Calu3 (cell line): ENCODE results near the gene LYSMD3. TPM values are rescaled to one million over a fixed set of nuclear protein-coding genes. Genes with fewer than 3 reads are reported as not detected.

Experiments used
- BruUV-seq: library from RNA; stranded (reverse); fragments of 400-500 nt; replicated peaks from 2 replicates; lab custom pipeline; 2021; lab: Mats Ljungman, UMichigan
- CTCF ChIA-PET: fragments of 300-600 bp; sonication (Branson Sonifier 250); formaldehyde crosslinking; loops from one replicate; lab custom pipeline; 2022; ENCODE audit warnings: antibody characterized with exemption; lab: Charles Lee
- DNase-seq: peaks from one replicate; pipeline ENCODE4 v3.0.0; 2022
- H3K27ac Mint-ChIP-seq: one replicate; pipeline ENCODE4 v1.8.0; 2022; ENCODE audit warnings: mixed read lengths; ENCODE audit not compliant: unreplicated experiment
- H3K27me3 Mint-ChIP-seq: one replicate; pipeline ENCODE4 v1.8.0; 2022; ENCODE audit warnings: mixed read lengths; ENCODE audit not compliant: unreplicated experiment
- H3K36me3 Mint-ChIP-seq: one replicate; pipeline ENCODE4 v1.8.0; 2022; ENCODE audit warnings: mild to moderate bottlenecking, moderate library complexity, mixed read lengths; ENCODE audit not compliant: insufficient read depth, unreplicated experiment
- H3K4me1 Mint-ChIP-seq: one replicate; pipeline ENCODE4 v1.8.0; 2022; ENCODE audit warnings: mild to moderate bottlenecking, low read depth, mixed read lengths; ENCODE audit not compliant: unreplicated experiment
- H3K4me3 Mint-ChIP-seq: one replicate; pipeline ENCODE4 v1.8.0; 2022; ENCODE audit warnings: mild to moderate bottlenecking, low read depth, moderate library complexity, mixed read lengths; ENCODE audit not compliant: unreplicated experiment
- H3K9me3 Mint-ChIP-seq: one replicate; pipeline ENCODE4 v1.8.0; 2022; ENCODE audit warnings: low read depth, mixed read lengths; ENCODE audit not compliant: unreplicated experiment
- intact Hi-C: fragments of 100-400 bp; cut with micrococcal nuclease; formaldehyde crosslinking; loops from one replicate; pipeline ENCODE4 v1.10.0; 2022; ENCODE audit not compliant: unreplicated experiment
- total RNA-seq: library from RNA; stranded (reverse); gene quantifications from 2 replicates; pipeline ENCODE4 v1.2.3, GENCODE V29; 2022
- TF ChIP-seq, protein P1 (sequence below): fragments of 200-600 bp; IDR thresholded peaks from one replicate; pipeline ENCODE4 v1.8.0; 2022; ENCODE audit warnings: antibody characterized with exemption; ENCODE audit not compliant: unreplicated experiment

The LYSMD3 gene
- total RNA-seq, 1 experiment from 2014 or later = 27.2 TPM

DNA sequence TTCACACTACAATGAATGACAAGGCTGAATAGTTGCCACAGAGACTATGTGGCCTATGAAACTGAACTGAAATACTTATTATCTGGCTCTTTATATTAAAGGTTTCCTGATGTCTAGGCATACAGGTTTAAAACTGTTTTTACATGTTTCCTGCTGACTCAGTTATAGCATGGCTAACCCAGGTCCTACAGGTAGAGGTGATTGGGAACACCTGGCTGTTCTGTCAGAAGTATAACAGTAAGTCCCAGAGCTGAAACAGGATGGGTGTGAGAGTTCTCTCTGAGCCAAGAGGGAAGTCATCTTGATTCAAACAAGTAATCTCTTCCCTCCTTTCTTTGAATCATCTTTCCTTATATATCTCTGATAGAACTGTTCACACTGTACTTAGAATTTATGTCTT lies 24.3 kb upstream of the LYSMD3 start:
- Mint-ChIP-seq H3K27me3 (peaks cover 75% of the 10 kb centered on the region), H3K4me1 (peaks cover 12% of the 10 kb centered on the region), H3K4me3 (no peak overlapping the region), H3K36me3 (peaks cover 8% of the 10 kb centered on the region), H3K9me3 (no peaks in the 10 kb centered on the region), H3K27ac (no peak overlapping the region)
- TF ChIP-seq, protein P1, sequence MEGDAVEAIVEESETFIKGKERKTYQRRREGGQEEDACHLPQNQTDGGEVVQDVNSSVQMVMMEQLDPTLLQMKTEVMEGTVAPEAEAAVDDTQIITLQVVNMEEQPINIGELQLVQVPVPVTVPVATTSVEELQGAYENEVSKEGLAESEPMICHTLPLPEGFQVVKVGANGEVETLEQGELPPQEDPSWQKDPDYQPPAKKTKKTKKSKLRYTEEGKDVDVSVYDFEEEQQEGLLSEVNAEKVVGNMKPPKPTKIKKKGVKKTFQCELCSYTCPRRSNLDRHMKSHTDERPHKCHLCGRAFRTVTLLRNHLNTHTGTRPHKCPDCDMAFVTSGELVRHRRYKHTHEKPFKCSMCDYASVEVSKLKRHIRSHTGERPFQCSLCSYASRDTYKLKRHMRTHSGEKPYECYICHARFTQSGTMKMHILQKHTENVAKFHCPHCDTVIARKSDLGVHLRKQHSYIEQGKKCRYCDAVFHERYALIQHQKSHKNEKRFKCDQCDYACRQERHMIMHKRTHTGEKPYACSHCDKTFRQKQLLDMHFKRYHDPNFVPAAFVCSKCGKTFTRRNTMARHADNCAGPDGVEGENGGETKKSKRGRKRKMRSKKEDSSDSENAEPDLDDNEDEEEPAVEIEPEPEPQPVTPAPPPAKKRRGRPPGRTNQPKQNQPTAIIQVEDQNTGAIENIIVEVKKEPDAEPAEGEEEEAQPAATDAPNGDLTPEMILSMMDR = no peak
- CTCF ChIA-PET = no interaction called here
- intact Hi-C loops = no loop called here
- BruUV-seq = no TSS peak
- DNase-seq = no peak

DNA sequence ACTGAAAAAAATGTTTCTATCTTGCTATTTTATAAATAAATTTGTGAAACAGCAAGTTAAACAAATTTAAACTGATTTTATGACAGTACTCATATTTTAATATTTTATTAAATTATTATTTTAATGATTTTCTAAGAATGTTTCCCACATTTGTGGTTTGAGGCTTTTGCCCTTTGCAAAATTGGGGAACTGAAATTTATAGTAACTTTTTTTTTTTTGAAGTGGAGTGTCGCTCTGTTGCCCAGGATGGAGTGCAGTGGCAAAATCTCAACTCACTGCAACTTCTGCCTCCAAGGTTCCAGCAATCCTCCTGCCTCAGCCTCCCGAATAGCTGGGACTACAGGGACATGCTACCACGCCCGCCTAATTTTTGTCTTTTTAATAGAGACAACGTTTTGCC lies 22.0 kb upstream of the LYSMD3 start:
- DNase-seq = no peak
- no peaks in the 10 kb centered on the region for H3K36me3 Mint-ChIP-seq
- intact Hi-C loops = no loop called here
- H3K4me1 Mint-ChIP-seq = no peaks in the 10 kb centered on the region
- H3K4me3 Mint-ChIP-seq = no peak overlapping the region
- TF ChIP-seq, protein P1 = no peak
- peaks cover 51% of the 10 kb centered on the region for H3K27me3 Mint-ChIP-seq
- H3K27ac Mint-ChIP-seq = no peak overlapping the region
- CTCF ChIA-PET = no interaction called here
- no TSS peak for BruUV-seq
- H3K9me3 Mint-ChIP-seq = no peaks in the 10 kb centered on the region

GRCh38 chr5:90550963-90551362 lies 21.6 kb upstream of the LYSMD3 start:
- H3K27me3 Mint-ChIP-seq = peaks cover 48% of the 10 kb centered on the region
- H3K9me3 Mint-ChIP-seq = no peaks in the 10 kb centered on the region
- TF ChIP-seq, protein P1 = no peak
- CTCF ChIA-PET = no interaction called here
- no peaks in the 10 kb centered on the region for H3K36me3 Mint-ChIP-seq
- H3K4me1 Mint-ChIP-seq = no peaks in the 10 kb centered on the region
- no TSS peak for BruUV-seq
- intact Hi-C loops = no loop called here
- no peak overlapping the region for H3K4me3 Mint-ChIP-seq
- H3K27ac Mint-ChIP-seq = no peak overlapping the region
- no peak for DNase-seq

DNA sequence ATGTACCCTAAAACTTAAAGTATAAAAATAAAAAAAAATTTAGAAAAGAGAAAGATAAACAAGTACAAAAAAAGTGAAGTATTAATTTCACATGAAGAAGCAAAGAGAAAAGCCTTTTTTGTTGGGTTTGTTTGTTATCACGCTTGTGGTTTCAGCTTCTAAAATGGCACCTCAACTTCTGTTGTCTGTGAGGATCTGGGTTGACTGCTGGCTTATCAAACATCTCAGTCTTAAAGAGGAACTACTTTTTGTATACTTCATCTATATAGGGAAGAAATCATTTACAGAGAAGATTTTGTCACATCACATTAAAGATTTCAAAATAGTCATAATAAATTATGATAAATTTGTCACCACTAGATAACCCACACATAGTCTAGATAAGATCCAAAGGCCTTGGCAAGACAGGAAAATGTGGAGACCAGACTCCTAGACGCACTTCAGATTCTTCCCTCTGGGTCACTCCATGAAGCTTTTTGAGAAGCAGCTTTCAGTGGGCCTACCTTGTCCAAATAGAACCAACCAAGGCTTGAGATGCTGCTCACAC lies 20.4 kb upstream of the LYSMD3 start:
- Mint-ChIP-seq H3K27ac (no peak overlapping the region), H3K4me3 (no peak overlapping the region), H3K9me3 (no peaks in the 10 kb centered on the region), H3K27me3 (peaks cover 48% of the 10 kb centered on the region), H3K4me1 (no peaks in the 10 kb centered on the region), H3K36me3 (no peaks in the 10 kb centered on the region)
- TF ChIP-seq, protein P1 = no peak
- no TSS peak for BruUV-seq
- DNase-seq = no peak
- intact Hi-C loops = no loop called here
- CTCF ChIA-PET = no interaction called here
